ENCODE measurements around the gene SLC6A19.

The SLC6A19 gene

DNA sequence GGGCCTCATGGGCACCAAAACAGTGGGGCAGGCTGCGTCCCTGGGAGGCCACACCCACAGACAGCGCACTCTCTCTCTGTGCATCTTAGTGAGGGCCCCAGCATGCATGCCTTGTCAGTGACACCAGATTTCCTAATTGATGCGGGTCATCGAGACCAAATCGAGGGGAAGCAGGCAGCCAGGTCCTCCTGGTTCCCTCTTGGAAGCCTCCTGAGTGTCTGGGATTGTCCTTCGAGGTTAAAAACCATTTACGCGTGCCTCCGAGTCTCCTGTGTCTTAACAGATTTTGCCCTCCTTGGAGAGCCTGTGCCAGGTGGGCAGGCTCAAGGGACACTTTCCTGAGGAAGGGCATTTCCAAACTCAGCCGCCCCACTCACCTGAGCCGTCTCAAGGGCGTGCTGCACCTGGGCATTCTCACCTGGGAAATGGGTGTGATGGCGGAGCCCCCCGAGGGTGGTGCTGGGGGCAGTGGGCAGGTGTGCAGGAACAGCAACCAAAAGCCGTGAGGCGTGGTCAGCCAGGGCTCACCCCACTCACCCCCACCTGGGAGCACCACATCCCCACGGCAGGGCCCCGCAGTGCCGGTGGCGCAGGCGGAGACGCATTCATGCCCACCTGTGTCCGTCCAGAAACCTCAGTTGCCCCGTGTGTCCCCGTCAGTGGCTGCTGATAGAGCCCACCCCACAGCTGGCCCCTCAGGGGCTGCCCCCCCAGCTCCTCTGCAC lies 2.7 kb downstream of the SLC6A19 start:
- in situ Hi-C loops (cut with MboI; ENCODE audit: low pct_unique_long_range_greater_than_20kb, low sequenced_read_pairs, unreplicated experiment), result no loop called here
- DNase-seq (ENCODE audit: low spot score), result no peak
- no peak for TF ChIP-seq CTCF (IDR thresholded peaks at IDR 0.05; ENCODE audit: extremely low read depth, insufficient read depth, missing control alignments)

DNA sequence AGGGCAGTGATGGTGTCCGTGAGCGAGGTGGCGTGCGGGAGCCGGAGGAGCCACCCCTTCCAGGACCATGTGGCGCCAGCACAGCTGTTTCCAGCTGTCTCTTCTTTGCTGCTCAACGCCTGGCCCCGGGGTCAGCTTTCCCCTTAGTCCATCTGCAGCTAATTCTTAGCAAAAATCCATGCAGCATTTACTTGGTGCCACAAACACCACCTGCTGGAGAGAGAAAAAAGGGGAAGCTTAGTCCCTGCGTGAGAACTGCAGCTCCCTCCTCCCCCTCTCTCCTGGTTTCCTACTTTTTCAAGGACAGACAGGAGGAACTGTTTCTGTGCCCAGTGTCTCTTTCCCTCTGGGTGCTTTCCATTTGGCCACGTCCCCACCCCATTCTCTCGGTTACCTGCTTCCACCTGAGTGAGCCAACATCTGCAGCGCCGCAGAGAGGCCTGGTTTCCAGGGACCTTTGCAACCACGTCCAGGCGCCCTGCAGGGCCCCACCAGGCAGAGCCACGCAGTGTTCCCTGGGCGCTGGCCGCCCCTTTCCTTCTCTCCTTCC lies 3.4 kb downstream of the SLC6A19 start:
- in situ Hi-C loops (cut with MboI; ENCODE audit: low pct_unique_long_range_greater_than_20kb, low sequenced_read_pairs, unreplicated experiment), result no loop called here
- DNase-seq (ENCODE audit: low spot score), result no peak
- no peak for TF ChIP-seq CTCF (IDR thresholded peaks at IDR 0.05; ENCODE audit: extremely low read depth, insufficient read depth, missing control alignments)

- no peak for TF ChIP-seq CTCF (IDR thresholded peaks at IDR 0.05; ENCODE audit: extremely low read depth, insufficient read depth, missing control alignments)
- DNase-seq (ENCODE audit: low spot score), result no peak
- in situ Hi-C loops (cut with MboI; ENCODE audit: low pct_unique_long_range_greater_than_20kb, low sequenced_read_pairs, unreplicated experiment), result no loop called here
Observed at GRCh38 chr5:1205255-1206180, 4.1 kb downstream of the SLC6A19 start.

DNA sequence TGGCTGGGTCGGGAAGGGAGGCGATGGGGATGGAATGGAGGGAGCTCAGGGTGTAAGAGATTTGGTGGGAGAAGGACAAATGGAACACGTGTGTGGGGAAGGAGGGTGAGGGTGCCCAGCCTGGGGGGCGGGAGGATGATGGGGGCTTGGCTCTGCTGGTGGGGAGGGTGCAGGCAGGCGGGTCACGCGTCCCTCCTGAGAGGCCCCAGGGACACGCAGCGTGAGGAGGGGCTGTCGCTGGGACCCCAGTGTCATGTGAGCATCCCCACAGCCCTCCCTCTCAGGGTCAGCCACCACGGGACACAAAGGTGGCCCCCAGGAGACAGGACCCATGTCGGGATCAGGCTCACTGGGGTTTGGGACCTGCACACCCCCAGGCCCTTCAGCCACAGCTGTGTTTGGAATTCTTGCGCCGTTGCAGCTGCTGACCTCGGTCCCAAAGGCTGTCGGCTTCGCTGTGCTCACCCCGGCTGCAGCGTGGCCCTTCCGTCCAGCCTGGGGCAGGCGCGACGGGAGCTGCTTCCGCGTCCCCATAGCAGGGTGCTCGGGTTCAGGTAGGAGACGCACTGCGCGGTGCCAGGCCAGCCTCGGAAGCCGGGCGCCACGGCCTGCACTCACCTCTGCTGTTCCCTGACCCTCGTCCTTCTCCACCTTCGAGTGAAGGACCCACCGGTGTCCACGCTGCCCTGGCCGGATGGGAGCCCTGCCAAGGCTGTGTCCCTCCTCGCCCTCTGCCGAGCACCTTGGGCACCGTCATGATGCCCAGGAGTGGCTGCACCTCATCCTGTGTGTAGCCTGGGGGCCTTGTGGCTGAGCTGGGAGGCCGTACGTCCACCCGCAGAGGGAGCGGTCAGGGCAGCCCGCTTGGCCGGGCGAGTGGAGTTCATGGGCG lies 5.4 kb downstream of the SLC6A19 start:
- in situ Hi-C loops (cut with MboI; ENCODE audit: low pct_unique_long_range_greater_than_20kb, low sequenced_read_pairs, unreplicated experiment), result no loop called here

GRCh38 chr5:1207555-1207954 lies 6.2 kb downstream of the SLC6A19 start:
- in situ Hi-C loops (cut with MboI; ENCODE audit: low pct_unique_long_range_greater_than_20kb, low sequenced_read_pairs, unreplicated experiment), result no loop called here
- DNase-seq (ENCODE audit: low spot score), result no peak
- no peak for TF ChIP-seq CTCF (IDR thresholded peaks at IDR 0.05; ENCODE audit: extremely low read depth, insufficient read depth, missing control alignments)

More for the DNA sequence above, 5.4 kb downstream of the SLC6A19 start:
- no peak for DNase-seq (ENCODE audit: low spot score)
- TF ChIP-seq CTCF (IDR thresholded peaks at IDR 0.05; ENCODE audit: extremely low read depth, insufficient read depth, missing control alignments), result no peak

All from GM13977 (cell line).